Uterus (tissue), 2 donors: ENCODE results near the gene ABCA2.

Experiments
- CTCF ChIP-seq, 4 experiments: fragments of 200-600 bp in 2 of 4; fragments of 450-650 bp in 2 of 4; sonication (generic) in 2 of 4; IDR thresholded peaks; one replicate each; pipeline ENCODE4 v1.5.1; 2016 to 2019; ENCODE audit warnings: antibody characterized with exemption in 4 of 4, mild to moderate bottlenecking in 2 of 4, moderate library complexity in 1 of 4
- POLR2A ChIP-seq, 2 donors: fragments of 450-650 bp; IDR thresholded peaks; one replicate each; pipeline ENCODE4 v1.6.1; 2016; ENCODE audit warnings: antibody characterized with exemption in 2 of 2, mild to moderate bottlenecking in 1 of 2, moderate library complexity in 1 of 2

GRCh38 chr9:137029058-137029936 lies 1.3 kb upstream of the ABCA2 start:
- TF ChIP-seq POLR2A (IDR thresholded peaks at IDR 0.05) = no peak
- peak; percentile 70 to 80 (median 74) for TF ChIP-seq CTCF (IDR thresholded peaks at IDR 0.05)
